Activated CD8-positive, alpha-beta memory T cell treated with anti-CD3 and anti-CD28 coated beads, Interleukin-2, amount 50 U/mL, for 24 hours (primary cell): ENCODE data around the gene IQGAP3.

Experiments used
- DNase-seq: peaks from one replicate; pipeline ENCODE4 v3.0.0-alpha.2; 2020; ENCODE audit errors: extremely low read depth

IQGAP3 gene

GRCh38 chr1:156497078-156497742 lies 75.2 kb downstream of the IQGAP3 start:
- DNase-seq, result no peak

- DNase-seq, result no peak
Measured at GRCh38 chr1:156496211-156496761, 76.1 kb downstream of the IQGAP3 start.

GRCh38 chr1:156495401-156496140 lies 76.8 kb downstream of the IQGAP3 start:
- DNase-seq, result no peak

- DNase-seq, result no peak
Measured at GRCh38 chr1:156494309-156494895, 78.0 kb downstream of the IQGAP3 start.

GRCh38 chr1:156493742-156494141 lies 78.6 kb downstream of the IQGAP3 start:
- DNase-seq, result no peak

- DNase-seq, result no peak
Measured at GRCh38 chr1:156493154-156493631, 79.2 kb downstream of the IQGAP3 start.

GRCh38 chr1:156492591-156493080 lies 79.7 kb downstream of the IQGAP3 start:
- no peak for DNase-seq

- no peak for DNase-seq
Measured at GRCh38 chr1:156492013-156492590, 80.3 kb downstream of the IQGAP3 start.

- DNase-seq, result no peak
Measured at GRCh38 chr1:156491151-156491949, 81.0 kb downstream of the IQGAP3 start.

- no peak for DNase-seq
Measured at GRCh38 chr1:156490401-156491032, 81.8 kb downstream of the IQGAP3 start.

GRCh38 chr1:156489935-156490293 lies 82.5 kb downstream of the IQGAP3 start:
- no peak for DNase-seq

- DNase-seq, result no peak
Measured at GRCh38 chr1:156489166-156489934, 83.0 kb downstream of the IQGAP3 start.

- no peak for DNase-seq
Measured at GRCh38 chr1:156488566-156489165, 83.7 kb downstream of the IQGAP3 start.

- DNase-seq, result no peak
Measured at GRCh38 chr1:156487862-156488261, 84.5 kb downstream of the IQGAP3 start.

- DNase-seq, result no peak
Measured at GRCh38 chr1:156486421-156487344, 85.7 kb downstream of the IQGAP3 start.

- no peak for DNase-seq
Measured at GRCh38 chr1:156485984-156486383, 86.4 kb downstream of the IQGAP3 start.

- no peak for DNase-seq
Measured at GRCh38 chr1:156484480-156485058, 87.8 kb downstream of the IQGAP3 start.

GRCh38 chr1:156483397-156483796 lies 89.0 kb downstream of the IQGAP3 start:
- no peak for DNase-seq
